HCT116 (cell line): ENCODE measurements around the gene TIMM10. TPM values are rescaled to one million over a fixed set of nuclear protein-coding genes. Genes with fewer than 3 reads are reported as not detected.

ENCODE experiments used
- ATAC-seq: fragments of 200-7000 bp; cut with Tn5 transposase; 2 replicates; pipeline ENCODE4 v1.9.1; 2020; ENCODE audit warnings: mild to moderate bottlenecking, moderate library complexity
- BruUV-seq: library from RNA; stranded (reverse); fragments of 400-500 nt; replicated peaks from 2 replicates; lab custom pipeline; 2021; lab: Mats Ljungman, UMichigan
- CTCF ChIA-PET: fragments of 300-600 bp; sonication (Branson Sonifier 250); formaldehyde crosslinking; loops from one replicate; lab custom pipeline; 2021; ENCODE audit warnings: antibody characterized with exemption; lab: Charles Lee
- POLR2A ChIA-PET: fragments of 300-600, 350-600 bp; sonication (Branson Sonifier 250); formaldehyde crosslinking; loops from one replicate; lab custom pipeline; 2021; ENCODE audit warnings: antibody characterized with exemption; lab: Charles Lee
- RAD21 ChIA-PET, 2 experiments: fragments of 300-600 bp; sonication (Branson Sonifier 250); formaldehyde crosslinking; loops; one replicate each; lab custom pipeline; 2023; ENCODE audit warnings: low total read pairs in 2 of 2; ENCODE audit not compliant: uncharacterized antibody in 2 of 2, unreplicated experiment in 2 of 2, low non-redundant PET in 1 of 2; lab: Charles Lee
- DNase-seq: peaks from one replicate; pipeline ENCODE4 v3.0.0-alpha.2; 2010; ENCODE audit warnings: low read depth, low spot score
- H2AFZ ChIP-seq: fragments of 200-600 bp; shearing (Covaris generic), sonication (generic); 2 replicates; pipeline ENCODE4 v1.6.1; 2017; ENCODE audit warnings: low read depth, mixed run types, mixed read lengths, antibody characterized with exemption, low read length; ENCODE audit not compliant: poor library complexity, severe bottlenecking
- H3K27ac ChIP-seq: 2 replicates; pipeline ENCODE4 v1.5.1; 2012; ENCODE audit warnings: low read depth, low read length
- H3K27me3 ChIP-seq: fragments of 200-600 bp; sonication (generic); 2 replicates; pipeline ENCODE4 v1.6.1; 2016; ENCODE audit warnings: mixed run types, low read length, mixed read lengths; ENCODE audit not compliant: insufficient read depth
- H3K36me3 ChIP-seq, 2 experiments: fragments of 200-500 bp in 1 of 2; fragments of 200-600 bp in 1 of 2; sonication (Bioruptor generic) in 1 of 2; sonication (generic) in 1 of 2; 2 replicates each; pipeline versions ENCODE4 v1.5.1 to v1.6.1; 2014 to 2016; ENCODE audit warnings: low read length in 2 of 2, inconsistent platforms in 1 of 2, mixed read lengths in 1 of 2, mixed run types in 1 of 2; ENCODE audit not compliant: insufficient read depth in 2 of 2, control insufficient read depth in 1 of 2
- H3K4me1 ChIP-seq, 2 experiments: fragments of 200-600 bp in 1 of 2; sonication (generic) in 1 of 2; 2 replicates each; pipeline versions ENCODE4 v1.5.1 to v1.6.1; 2012 to 2017; ENCODE audit warnings: low read length in 2 of 2, inconsistent platforms in 1 of 2, mild to moderate bottlenecking in 1 of 2, mixed read lengths in 1 of 2, mixed run types in 1 of 2, moderate library complexity in 1 of 2; ENCODE audit not compliant: insufficient read depth in 2 of 2, control insufficient read depth in 1 of 2
- H3K4me2 ChIP-seq: fragments of 200-600 bp; sonication (generic); 2 replicates; pipeline ENCODE4 v1.6.1; 2017; ENCODE audit warnings: mixed run types, low read length, mixed read lengths
- H3K4me3 ChIP-seq, 2 experiments: fragments of 200-600 bp in 1 of 2; sonication (generic) in 1 of 2; replicated peaks in 1 of 2; 2 replicates each; pipeline ENCODE4 v1.5.1; 2011 to 2016; ENCODE audit warnings: low read length in 2 of 2, control low read depth in 1 of 2, low read depth in 1 of 2, mild to moderate bottlenecking in 1 of 2, mixed read lengths in 1 of 2, mixed run types in 1 of 2
- H3K79me2 ChIP-seq: fragments of 200-600 bp; sonication (generic); 2 replicates; pipeline ENCODE4 v1.6.1; 2017; ENCODE audit warnings: mild to moderate bottlenecking, mixed run types, low read length, moderate library complexity, mixed read lengths; ENCODE audit not compliant: insufficient read depth
- H3K9ac ChIP-seq: fragments of 200-600 bp; sonication (generic); 2 replicates; pipeline ENCODE4 v1.6.1; 2016; ENCODE audit warnings: low read length, mixed read lengths
- H3K9me2 ChIP-seq: fragments of 200-600 bp; sonication (generic), shearing (Covaris generic); 2 replicates; pipeline ENCODE4 v1.6.1; 2017; ENCODE audit warnings: mixed run types, mild to moderate bottlenecking, moderate library complexity; ENCODE audit not compliant: insufficient read depth
- H3K9me3 ChIP-seq, 2 experiments: fragments of 200-500 bp in 1 of 2; fragments of 200-600 bp in 1 of 2; sonication (Bioruptor generic) in 1 of 2; sonication (generic) in 1 of 2; 2 replicates each; pipeline ENCODE4 v1.6.1; 2014 to 2017; ENCODE audit warnings: low read length in 2 of 2, mixed read lengths in 2 of 2, inconsistent platforms in 1 of 2, low read depth in 1 of 2, mild to moderate bottlenecking in 1 of 2, mixed run types in 1 of 2, moderate library complexity in 1 of 2; ENCODE audit not compliant: control insufficient read depth in 1 of 2, insufficient read depth in 1 of 2
- H4K20me1 ChIP-seq: fragments of 200-600 bp; sonication (generic), shearing (Covaris generic); 2 replicates; pipeline ENCODE4 v1.6.1; 2017; ENCODE audit warnings: mixed run types, mild to moderate bottlenecking, moderate library complexity; ENCODE audit not compliant: insufficient read depth
- CBX3 ChIP-seq: IDR thresholded peaks from 2 replicates; pipeline ENCODE4 v1.6.1; 2012; ENCODE audit warnings: low read depth
- EZH2 ChIP-seq: fragments of 200-600 bp; sonication (generic); IDR thresholded peaks from 2 replicates; pipeline ENCODE4 v1.6.1; 2017; ENCODE audit warnings: antibody characterized with exemption, mixed run types
- RAD21 ChIP-seq: IDR thresholded peaks from 2 replicates; pipeline ENCODE4 v1.6.1; 2012; ENCODE audit warnings: low read depth, mild to moderate bottlenecking
- SP1 ChIP-seq: IDR thresholded peaks from 2 replicates; pipeline ENCODE4 v1.6.1; 2012; ENCODE audit warnings: low read depth
- intact Hi-C: fragments of 100-400 bp; cut with micrococcal nuclease; formaldehyde crosslinking; loops from 2 replicates; pipeline ENCODE4 v1.10.0; 2022
- total RNA-seq: library from RNA; stranded (reverse); gene quantifications from one replicate; pipeline ENCODE4 v1.2.1, GENCODE V29; 2021; ENCODE audit not compliant: unreplicated experiment
- TF ChIP-seq, protein P1 (sequence below): IDR thresholded peaks from 2 replicates; pipeline ENCODE4 v1.6.1; 2011; ENCODE audit warnings: mild to moderate bottlenecking, low read length, moderate library complexity; ENCODE audit not compliant: insufficient replicate concordance; ENCODE audit errors: extremely low read depth

TIMM10 gene
- total RNA-seq, 1 experiment from 2014 or later = 65.6 TPM

DNA sequence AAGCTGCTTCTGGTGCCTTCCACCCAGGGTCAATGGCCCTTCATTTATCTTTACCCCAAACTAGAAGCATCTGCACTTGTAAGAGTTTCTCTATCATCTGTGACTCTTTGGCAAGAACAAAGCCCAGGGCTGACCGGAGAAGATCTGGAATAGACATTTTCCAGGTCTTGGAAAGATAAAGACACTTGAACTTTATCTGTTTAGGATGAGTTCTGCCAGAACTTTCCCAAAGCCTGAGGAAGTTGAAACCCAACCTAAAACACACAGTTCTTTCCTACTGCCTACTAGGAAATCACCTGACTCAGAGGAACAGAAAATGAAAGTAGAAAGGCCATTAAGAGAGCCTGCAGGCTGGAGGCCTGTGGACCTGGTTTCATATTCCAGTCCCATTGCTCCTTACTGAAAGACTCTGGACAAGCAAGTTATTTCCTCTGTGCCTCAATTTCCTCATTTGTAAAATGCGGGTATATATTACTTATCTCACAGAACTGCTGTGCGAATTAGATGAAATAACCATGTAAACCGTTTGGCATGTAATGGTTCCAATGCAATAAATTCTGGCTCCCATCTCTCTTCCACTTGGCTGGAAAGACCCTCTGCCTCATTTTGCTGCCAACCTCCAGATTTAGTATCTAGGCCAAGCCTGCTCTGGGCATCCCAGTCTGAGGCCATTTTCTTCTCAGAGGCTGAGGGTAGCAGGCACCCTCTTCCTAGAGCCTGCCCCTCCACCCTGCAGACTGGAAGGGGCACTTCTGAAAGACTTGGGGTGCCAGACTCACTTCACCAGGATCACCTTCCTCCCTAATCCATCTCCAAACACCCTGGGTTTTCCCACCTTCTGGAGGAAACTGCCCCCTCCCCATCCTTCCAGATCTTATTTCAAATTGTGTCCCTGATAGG lies 35.7 kb upstream of the TIMM10 start:
- TF ChIP-seq, protein P1, sequence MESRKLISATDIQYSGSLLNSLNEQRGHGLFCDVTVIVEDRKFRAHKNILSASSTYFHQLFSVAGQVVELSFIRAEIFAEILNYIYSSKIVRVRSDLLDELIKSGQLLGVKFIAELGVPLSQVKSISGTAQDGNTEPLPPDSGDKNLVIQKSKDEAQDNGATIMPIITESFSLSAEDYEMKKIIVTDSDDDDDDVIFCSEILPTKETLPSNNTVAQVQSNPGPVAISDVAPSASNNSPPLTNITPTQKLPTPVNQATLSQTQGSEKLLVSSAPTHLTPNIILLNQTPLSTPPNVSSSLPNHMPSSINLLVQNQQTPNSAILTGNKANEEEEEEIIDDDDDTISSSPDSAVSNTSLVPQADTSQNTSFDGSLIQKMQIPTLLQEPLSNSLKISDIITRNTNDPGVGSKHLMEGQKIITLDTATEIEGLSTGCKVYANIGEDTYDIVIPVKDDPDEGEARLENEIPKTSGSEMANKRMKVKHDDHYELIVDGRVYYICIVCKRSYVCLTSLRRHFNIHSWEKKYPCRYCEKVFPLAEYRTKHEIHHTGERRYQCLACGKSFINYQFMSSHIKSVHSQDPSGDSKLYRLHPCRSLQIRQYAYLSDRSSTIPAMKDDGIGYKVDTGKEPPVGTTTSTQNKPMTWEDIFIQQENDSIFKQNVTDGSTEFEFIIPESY = no peak
- no peak for TF ChIP-seq EZH2
- TF ChIP-seq CBX3 = no peak
- no peak for TF ChIP-seq SP1
- CTCF ChIA-PET = interaction anchor here (1.1 to 2.4 kb wide), 2 partner anchors 78 kb away, joined by 3 to 38 read pairs; no protein-coding TSS in a partner anchor
- intact Hi-C loops = no loop called here
- Histone ChIP-seq H3K4me3 (peak overlapping the region in 1 of 2 experiments; percentile 66; a peak in 3 of 4 replicates), H3K9me2 (no peaks in the 10 kb centered on the region), H3K9ac (no peak overlapping the region), H3K36me3 (no peaks in the 10 kb centered on the region), H3K4me2 (peak overlapping the region; percentile 87), H3K9me3 (no peaks in the 10 kb centered on the region), H2AFZ (no peak overlapping the region), H3K27me3 (no peaks in the 10 kb centered on the region), H3K4me1 (peaks cover 7 to 19% of the 10 kb centered on the region in 2 experiments; a peak in 3 of 4 replicates), H3K27ac (no peak overlapping the region), H4K20me1 (no peaks in the 10 kb centered on the region), H3K79me2 (no peaks in the 10 kb centered on the region)
- RAD21 ChIA-PET = no interaction called here
- no TSS peak for BruUV-seq
- ATAC-seq (no peak), DNase-seq (no peak)
- POLR2A ChIA-PET = no interaction called here

DNA sequence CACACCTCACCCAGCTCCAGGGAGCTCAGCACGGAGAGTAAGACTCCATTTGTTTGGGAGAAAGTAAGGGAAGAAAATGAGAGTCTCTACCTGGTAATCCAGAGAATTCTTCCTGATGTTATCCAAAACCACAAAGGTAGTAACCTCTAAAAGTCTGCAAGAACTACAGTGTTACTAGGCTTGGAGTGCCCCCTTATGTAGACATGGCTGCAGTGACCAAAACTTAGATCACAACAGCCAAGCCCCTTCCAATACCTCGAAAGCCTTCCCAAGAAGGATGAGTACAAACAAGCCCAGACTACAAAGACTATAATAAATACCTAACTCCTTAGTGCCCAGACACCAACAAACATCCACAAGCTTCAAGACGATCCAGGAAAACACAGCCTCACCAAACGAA lies 32.0 kb upstream of the TIMM10 start:
- CTCF ChIA-PET = no interaction called here
- H3K36me3 ChIP-seq = no peaks in the 10 kb centered on the region
- H3K9ac ChIP-seq = no peak overlapping the region
- no peaks in the 10 kb centered on the region for H3K9me2 ChIP-seq
- BruUV-seq = no TSS peak
- no peak overlapping the region for H3K27ac ChIP-seq
- ATAC-seq (no peak), DNase-seq (no peak)
- POLR2A ChIA-PET = no interaction called here
- H2AFZ ChIP-seq = no peak overlapping the region
- H3K27me3 ChIP-seq = no peaks in the 10 kb centered on the region
- no peaks in the 10 kb centered on the region for H3K9me3 ChIP-seq
- H4K20me1 ChIP-seq = no peaks in the 10 kb centered on the region
- RAD21 ChIA-PET = no interaction called here
- H3K4me2 ChIP-seq = no peak overlapping the region
- intact Hi-C loops = loop anchor here (1.0 kb wide), 1 partner anchor 105 kb away; no protein-coding TSS in a partner anchor
- H3K79me2 ChIP-seq = no peaks in the 10 kb centered on the region
- no peak overlapping the region for H3K4me3 ChIP-seq
- no peak for TF ChIP-seq EZH2
- TF ChIP-seq RAD21 = peak; percentile 51
- TF ChIP-seq, all 23 proteins: peak for 1
- peaks cover 21% of the 10 kb centered on the region in 2 experiments; a peak in 3 of 4 replicates for H3K4me1 ChIP-seq
